ENCODE results near the gene CCT6B.
A peak's percentile ranks its signal among the peaks of the same experiment; 100 is the strongest.
"Not testable (repeated sequence)": the region's sequence is repeated elsewhere in the genome, so short reads cannot be mapped to it uniquely, and the experiment has no call there.

The CCT6B gene

GRCh38 chr17:34980353-34980680, 19.1 kb upstream of the CCT6B start, which contains the start of gene LIG3:
TSS of gene LIG3 (plus strand) at chr17:34980512. CDS start at chr17:34983006, 2,494 bp downstream.
- DNase-seq = peak; percentile 95

GRCh38 chr17:34979650-34980352, 18.5 kb upstream of the CCT6B start:
- no peak for DNase-seq

- DNase-seq = no peak
These were observed 17.9 kb upstream of the CCT6B start for GRCh38 chr17:34979153-34979552.

- DNase-seq = no peak
These were observed 13.8 kb upstream of the CCT6B start for GRCh38 chr17:34974794-34975785.

- no peak for DNase-seq
These were observed 12.9 kb upstream of the CCT6B start for GRCh38 chr17:34974179-34974578.

- no peak for DNase-seq
These were observed 2.8 kb downstream of the CCT6B start for GRCh38 chr17:34958438-34958837.

- not testable (repeated sequence) for DNase-seq
These were observed 10.5 kb downstream of the CCT6B start for GRCh38 chr17:34950780-34951179.

GRCh38 chr17:34930283-34930682, 31.0 kb downstream of the CCT6B start:
- DNase-seq = no peak

GRCh38 chr17:34926661-34927060, 34.6 kb downstream of the CCT6B start:
- DNase-seq = no peak

GRCh38 chr17:34920676-34921075, 40.6 kb downstream of the CCT6B start:
- DNase-seq = no peak

- no peak for DNase-seq
These were observed 43.9 kb downstream of the CCT6B start for GRCh38 chr17:34917381-34917780.

GRCh38 chr17:34916120-34916519, 45.1 kb downstream of the CCT6B start:
- no peak for DNase-seq

- no peak for DNase-seq
These were observed 48.3 kb downstream of the CCT6B start for GRCh38 chr17:34913001-34913400.

- no peak for DNase-seq
These were observed 52.2 kb downstream of the CCT6B start for GRCh38 chr17:34909040-34909439.

- no peak for DNase-seq
These were observed 58.3 kb downstream of the CCT6B start for GRCh38 chr17:34902831-34903547.

GRCh38 chr17:34899643-34900291, 61.5 kb downstream of the CCT6B start:
- no peak for DNase-seq

GRCh38 chr17:34895383-34895782, 65.9 kb downstream of the CCT6B start:
- no peak for DNase-seq

GRCh38 chr17:34894964-34895363, 66.3 kb downstream of the CCT6B start:
- DNase-seq = no peak

GRCh38 chr17:34892461-34893249, 68.6 kb downstream of the CCT6B start:
- DNase-seq = no peak

- no peak for DNase-seq
These were observed 74.4 kb downstream of the CCT6B start for GRCh38 chr17:34886831-34887230.

- no peak for DNase-seq
These were observed 76.2 kb downstream of the CCT6B start for GRCh38 chr17:34885076-34885475.

GRCh38 chr17:34884597-34884996, 76.7 kb downstream of the CCT6B start:
- no peak for DNase-seq

All from activated naive CD4-positive, alpha-beta T cell treated with anti-CD3 and anti-CD28 coated beads, Interleukin-2, amount 50 U/mL, for 16 hours (primary cell).